Hematopoietic multipotent progenitor cell treated with erythropoietin and hydrocortisone succinate and interleukin-3 and kit ligand, for 17 days (in vitro differentiated cells): ENCODE data around the gene KIF24.
"Not testable (repeated sequence)": the region's sequence is repeated elsewhere in the genome, so short reads cannot be mapped to it uniquely, and the experiment has no call there.

Experiments
- DNase-seq: peaks from one replicate; pipeline ENCODE4 v3.0.0-alpha.2; 2015; ENCODE audit warnings: low spot score

The KIF24 gene

GRCh38 chr9:34328987-34329832, at the start of gene KIF24, which contains the start of gene NUDT2:
Gene KIF24 (minus strand): TSS chr9:34329268. CDS start chr9:34311346, 17,922 bp downstream.
Gene NUDT2 (plus strand): TSS chr9:34329569. CDS start chr9:34339040, 9,471 bp downstream.
- peak; percentile 100 for DNase-seq

GRCh38 chr9:34378376-34379060, 49.5 kb upstream of the KIF24 start:
- no peak for DNase-seq

- DNase-seq, result no peak
Observed at GRCh38 chr9:34377404-34377746, 48.3 kb upstream of the KIF24 start.

- DNase-seq, result peak; percentile 88
Observed at GRCh38 chr9:34376596-34377403, 47.7 kb upstream of the KIF24 start, which contains the start of gene MYORG. Gene MYORG (minus strand): TSS chr9:34376898. CDS start chr9:34372943, 3,955 bp downstream.

GRCh38 chr9:34375901-34376595, 47.0 kb upstream of the KIF24 start:
- no peak for DNase-seq

- DNase-seq, result no peak
Observed at GRCh38 chr9:34374905-34375552, 46.0 kb upstream of the KIF24 start.

GRCh38 chr9:34374339-34374738, 45.3 kb upstream of the KIF24 start:
- DNase-seq, result no peak

- DNase-seq, result no peak
Observed at GRCh38 chr9:34373749-34374148, 44.7 kb upstream of the KIF24 start.

GRCh38 chr9:34372467-34373011, 43.5 kb upstream of the KIF24 start:
- no peak for DNase-seq

- DNase-seq, result no peak
Observed at GRCh38 chr9:34371886-34372466, 42.9 kb upstream of the KIF24 start.

GRCh38 chr9:34370970-34371880, 42.2 kb upstream of the KIF24 start:
- DNase-seq, result no peak

GRCh38 chr9:34370335-34370969, 41.4 kb upstream of the KIF24 start:
- DNase-seq, result no peak

- DNase-seq, result no peak
Observed at GRCh38 chr9:34369636-34370035, 40.6 kb upstream of the KIF24 start.

- not testable (repeated sequence) for DNase-seq
Observed at GRCh38 chr9:34368796-34369195, 39.7 kb upstream of the KIF24 start.

- not testable (repeated sequence) for DNase-seq
Observed at GRCh38 chr9:34367751-34368410, 38.8 kb upstream of the KIF24 start.

- DNase-seq, result no peak
Observed at GRCh38 chr9:34366365-34366764, 37.3 kb upstream of the KIF24 start.

GRCh38 chr9:34365282-34365681, 36.2 kb upstream of the KIF24 start:
- DNase-seq, result no peak

GRCh38 chr9:34363619-34364351, 34.7 kb upstream of the KIF24 start:
- DNase-seq, result no peak
